ENCODE data around the gene MEPCE.
A peak's percentile ranks its signal among the peaks of the same experiment; 100 is the strongest.

MEPCE gene

GRCh38 chr7:100427762-100428198, 1.9 kb upstream of the MEPCE start:
- no peak overlapping the region for H3K27ac ChIP-seq (ENCODE audit: low read depth, low read length, severe bottlenecking)
- peaks cover 4% of the 10 kb centered on the region for H3K9me3 ChIP-seq (ENCODE audit: control insufficient read depth, low read length)
- H3K4me3 ChIP-seq (ENCODE audit: extremely low read depth, insufficient read depth, low read length, poor library complexity, severe bottlenecking): peak overlapping the region; percentile 78
- peaks cover 15% of the 10 kb centered on the region for H3K4me1 ChIP-seq (ENCODE audit: control insufficient read depth, insufficient read depth, low read length, poor library complexity, severe bottlenecking)
- WGBS, 2 experiments (ENCODE audit: insufficient coverage in 2 of 2): 74 to 76% methylated on average over 8 to 12 of the region's 16 CpGs
- peaks cover 23% of the 10 kb centered on the region for H3K36me3 ChIP-seq (ENCODE audit: control insufficient read depth, insufficient read depth, low read length)

GRCh38 chr7:100428199-100428966, 1.2 kb upstream of the MEPCE start, which contains the start of gene ZCWPW1:
TSS of gene ZCWPW1 (minus strand) at chr7:100428703. CDS start at chr7:100420649, 8,054 bp downstream.
- peaks cover 15% of the 10 kb centered on the region for H3K4me1 ChIP-seq (ENCODE audit: control insufficient read depth, insufficient read depth, low read length, poor library complexity, severe bottlenecking)
- H3K4me3 ChIP-seq (ENCODE audit: extremely low read depth, insufficient read depth, low read length, poor library complexity, severe bottlenecking): peak within 1 kb of the TSS; percentile 78
- H3K27ac ChIP-seq (ENCODE audit: low read depth, low read length, severe bottlenecking): peak within 1 kb of the TSS; percentile 99
- 0% methylated on average over 52 to 55 of the region's 66 CpGs for WGBS, 2 experiments (ENCODE audit: insufficient coverage in 2 of 2)
- H3K9me3 ChIP-seq (ENCODE audit: control insufficient read depth, low read length): peaks cover 4% of the 10 kb centered on the region
- H3K36me3 ChIP-seq (ENCODE audit: control insufficient read depth, insufficient read depth, low read length): peaks cover 29% of the 10 kb centered on the region

GRCh38 chr7:100428967-100429636, 529 bp upstream of the MEPCE start:
- Histone ChIP-seq H3K36me3 (ENCODE audit: control insufficient read depth, insufficient read depth, low read length) (peaks cover 36% of the 10 kb centered on the region), H3K4me3 (ENCODE audit: extremely low read depth, insufficient read depth, low read length, poor library complexity, severe bottlenecking) (peak overlapping the region; percentile 78), H3K27ac (ENCODE audit: low read depth, low read length, severe bottlenecking) (peak overlapping the region; percentile 99), H3K9me3 (ENCODE audit: control insufficient read depth, low read length) (peaks cover 4% of the 10 kb centered on the region), H3K4me1 (ENCODE audit: control insufficient read depth, insufficient read depth, low read length, poor library complexity, severe bottlenecking) (peaks cover 15% of the 10 kb centered on the region)
- WGBS, 2 experiments (ENCODE audit: insufficient coverage in 2 of 2): 0% methylated on average over 13 to 37 of the region's 40 CpGs

GRCh38 chr7:100430493-100431285, 1.1 kb downstream of the MEPCE start:
- Histone ChIP-seq H3K9me3 (ENCODE audit: control insufficient read depth, low read length) (peaks cover 4% of the 10 kb centered on the region), H3K36me3 (ENCODE audit: control insufficient read depth, insufficient read depth, low read length) (peaks cover 50% of the 10 kb centered on the region), H3K27ac (ENCODE audit: low read depth, low read length, severe bottlenecking) (peak overlapping the region; percentile 99), H3K4me3 (ENCODE audit: extremely low read depth, insufficient read depth, low read length, poor library complexity, severe bottlenecking) (peak overlapping the region; percentile 78), H3K4me1 (ENCODE audit: control insufficient read depth, insufficient read depth, low read length, poor library complexity, severe bottlenecking) (peaks cover 15% of the 10 kb centered on the region)
- 45 to 69% methylated on average over 23 to 24 of the region's 31 CpGs for WGBS, 2 experiments (ENCODE audit: insufficient coverage in 2 of 2)

GRCh38 chr7:100431286-100431735, 1.7 kb downstream of the MEPCE start:
- 95 to 97% methylated on average over 21 to 22 of the region's 23 CpGs for WGBS, 2 experiments (ENCODE audit: insufficient coverage in 2 of 2)
- H3K4me1 ChIP-seq (ENCODE audit: control insufficient read depth, insufficient read depth, low read length, poor library complexity, severe bottlenecking): peaks cover 15% of the 10 kb centered on the region
- peaks cover 52% of the 10 kb centered on the region for H3K36me3 ChIP-seq (ENCODE audit: control insufficient read depth, insufficient read depth, low read length)
- peaks cover 4% of the 10 kb centered on the region for H3K9me3 ChIP-seq (ENCODE audit: control insufficient read depth, low read length)
- peak overlapping the region; percentile 78 for H3K4me3 ChIP-seq (ENCODE audit: extremely low read depth, insufficient read depth, low read length, poor library complexity, severe bottlenecking)
- no peak overlapping the region for H3K27ac ChIP-seq (ENCODE audit: low read depth, low read length, severe bottlenecking)

- peaks cover 52% of the 10 kb centered on the region for H3K36me3 ChIP-seq (ENCODE audit: control insufficient read depth, insufficient read depth, low read length)
- H3K4me3 ChIP-seq (ENCODE audit: extremely low read depth, insufficient read depth, low read length, poor library complexity, severe bottlenecking): no peak overlapping the region
- WGBS, 2 experiments (ENCODE audit: insufficient coverage in 2 of 2): 93 to 100% methylated on average over 2 of the region's 4 CpGs
- H3K27ac ChIP-seq (ENCODE audit: low read depth, low read length, severe bottlenecking): no peak overlapping the region
- H3K9me3 ChIP-seq (ENCODE audit: control insufficient read depth, low read length): peaks cover 4% of the 10 kb centered on the region
- peaks cover 15% of the 10 kb centered on the region for H3K4me1 ChIP-seq (ENCODE audit: control insufficient read depth, insufficient read depth, low read length, poor library complexity, severe bottlenecking)
Observed at GRCh38 chr7:100432053-100432452, 2.4 kb downstream of the MEPCE start.

GRCh38 chr7:100432621-100433275, 3.1 kb downstream of the MEPCE start:
- H3K36me3 ChIP-seq (ENCODE audit: control insufficient read depth, insufficient read depth, low read length): peaks cover 52% of the 10 kb centered on the region
- H3K4me1 ChIP-seq (ENCODE audit: control insufficient read depth, insufficient read depth, low read length, poor library complexity, severe bottlenecking): peaks cover 15% of the 10 kb centered on the region
- H3K9me3 ChIP-seq (ENCODE audit: control insufficient read depth, low read length): peaks cover 2% of the 10 kb centered on the region
- no peak overlapping the region for H3K4me3 ChIP-seq (ENCODE audit: extremely low read depth, insufficient read depth, low read length, poor library complexity, severe bottlenecking)
- WGBS, 2 experiments (ENCODE audit: insufficient coverage in 2 of 2): 90 to 96% methylated on average over 18 to 21 of the region's 21 CpGs
- no peak overlapping the region for H3K27ac ChIP-seq (ENCODE audit: low read depth, low read length, severe bottlenecking)

- WGBS, 2 experiments (ENCODE audit: insufficient coverage in 2 of 2): 89 to 100% methylated on average over 1 to 2 of the region's 4 CpGs
- Histone ChIP-seq H3K4me3 (ENCODE audit: extremely low read depth, insufficient read depth, low read length, poor library complexity, severe bottlenecking) (no peak overlapping the region), H3K9me3 (ENCODE audit: control insufficient read depth, low read length) (no peaks in the 10 kb centered on the region), H3K27ac (ENCODE audit: low read depth, low read length, severe bottlenecking) (no peak overlapping the region), H3K4me1 (ENCODE audit: control insufficient read depth, insufficient read depth, low read length, poor library complexity, severe bottlenecking) (peaks cover 15% of the 10 kb centered on the region), H3K36me3 (ENCODE audit: control insufficient read depth, insufficient read depth, low read length) (peaks cover 52% of the 10 kb centered on the region)
Observed at GRCh38 chr7:100433276-100433591, 3.6 kb downstream of the MEPCE start.

- Histone ChIP-seq H3K4me1 (ENCODE audit: control insufficient read depth, insufficient read depth, low read length, poor library complexity, severe bottlenecking) (peaks cover 15% of the 10 kb centered on the region), H3K4me3 (ENCODE audit: extremely low read depth, insufficient read depth, low read length, poor library complexity, severe bottlenecking) (no peak overlapping the region), H3K9me3 (ENCODE audit: control insufficient read depth, low read length) (no peaks in the 10 kb centered on the region), H3K27ac (ENCODE audit: low read depth, low read length, severe bottlenecking) (no peak overlapping the region), H3K36me3 (ENCODE audit: control insufficient read depth, insufficient read depth, low read length) (peaks cover 52% of the 10 kb centered on the region)
- whole genome bisulfite sequencing, 2 experiments (ENCODE audit: insufficient coverage in 2 of 2): 90 to 93% methylated on average over 5 to 7 of the region's 10 CpGs
Observed at GRCh38 chr7:100433592-100434296, 4.1 kb downstream of the MEPCE start.
